K562 (cell line): ENCODE measurements around the gene CFP. TPM values are rescaled to one million over a fixed set of nuclear protein-coding genes. Genes with fewer than 3 reads are reported as not detected.
A peak's percentile ranks its signal among the peaks of the same experiment; 100 is the strongest.
"Not testable (repeated sequence)": the region's sequence is repeated elsewhere in the genome, so short reads cannot be mapped to it uniquely, and the experiment has no call there.

ENCODE experiments used
- ATAC-seq: fragments of 200-7000 bp; cut with Tn5 transposase; 3 replicates; pipeline ENCODE4 v1.9.1; 2020; ENCODE audit warnings: moderate library complexity
- BruUV-seq: library from RNA; stranded (reverse); fragments of 400-500 nt; replicated peaks from 2 replicates; lab custom pipeline; 2021; lab: Mats Ljungman, UMichigan
- CTCF ChIA-PET: fragments of 300-600 bp; formaldehyde crosslinking; extraction: SDS; loops from one replicate; lab custom pipeline; 2021; ENCODE audit warnings: low intra/inter-chr PET ratio; lab: Yijun Ruan, JAX
- POLR2A ChIA-PET: fragments of 300-600, 350-650 bp; sonication (Branson Sonifier 250); formaldehyde crosslinking; extraction: SDS; loops from one replicate; lab custom pipeline; 2021; ENCODE audit warnings: antibody characterized with exemption, inconsistent platforms; lab: Yijun Ruan, JAX
- DNase-seq, 4 experiments: peaks; one replicate each; pipeline versions ENCODE4 v3.0.0 to v3.0.0-alpha.2; 2011 to 2018; ENCODE audit warnings: low spot score in 3 of 4, mixed read lengths in 3 of 4; ENCODE audit errors: extremely low read depth in 1 of 4
- FAIRE-seq: peaks from 2 replicates; lab custom pipeline; 2011; peaks lifted over from hg19 to GRCh38; lab: Jason Lieb, UNC
- H2AFZ ChIP-seq: 2 replicates; pipeline ENCODE4 v1.6.0; 2011; ENCODE audit warnings: low read depth, low read length, control low read depth, inconsistent platforms
- H3K27ac ChIP-seq: fragments of 200-600 bp; 3 replicates; pipeline ENCODE4 v1.8.0; 2011; ENCODE audit warnings: low read depth, mild to moderate bottlenecking, control low read depth, inconsistent platforms, low read length, moderate library complexity, mixed read lengths; ENCODE audit errors: extremely low read depth
- H3K27me3 ChIP-seq, 2 experiments: fragments of 300-600 bp in 1 of 2; 2 replicates in 1 of 2; 3 replicates in 1 of 2; pipeline versions ENCODE4 v1.6.0 to v1.8.0; 2011; ENCODE audit warnings: inconsistent platforms in 2 of 2, low read length in 2 of 2, mild to moderate bottlenecking in 1 of 2, mixed read lengths in 1 of 2, moderate library complexity in 1 of 2; ENCODE audit not compliant: control insufficient read depth in 2 of 2, insufficient read depth in 2 of 2
- H3K36me3 ChIP-seq: fragments of 300-600 bp; 3 replicates; pipeline ENCODE4 v1.8.0; 2011; ENCODE audit warnings: mild to moderate bottlenecking, low read length, inconsistent platforms; ENCODE audit not compliant: control insufficient read depth, insufficient read depth
- H3K4me1 ChIP-seq, 2 experiments: fragments of 200-600 bp in 1 of 2; replicated peaks in 1 of 2; 2 replicates in 1 of 2; 3 replicates in 1 of 2; pipeline versions ENCODE4 v1.5.1 to v1.8.0; 2011; ENCODE audit warnings: inconsistent platforms in 2 of 2, low read length in 2 of 2, mild to moderate bottlenecking in 1 of 2, mixed read lengths in 1 of 2, moderate library complexity in 1 of 2; ENCODE audit not compliant: control insufficient read depth in 2 of 2, insufficient read depth in 2 of 2
- H3K4me2 ChIP-seq: 2 replicates; pipeline ENCODE4 v1.6.1; 2011; ENCODE audit warnings: low read length, control low read depth, inconsistent platforms, mixed read lengths; ENCODE audit not compliant: insufficient read depth
- H3K4me3 ChIP-seq: fragments of 200-600 bp; sonication (generic), shearing (Covaris generic); 2 replicates; pipeline ENCODE4 v1.5.1; 2016; ENCODE audit warnings: control low read depth, inconsistent platforms
- H3K79me2 ChIP-seq: fragments of 200-600 bp; 3 replicates; pipeline ENCODE4 v1.8.0; 2011; ENCODE audit warnings: low read length, inconsistent platforms; ENCODE audit not compliant: control insufficient read depth, insufficient read depth
- H3K9ac ChIP-seq, 2 experiments: 2 replicates each; pipeline versions ENCODE4 v1.6.0 to v1.6.1; 2011; ENCODE audit warnings: low read depth in 2 of 2, low read length in 2 of 2, control low read depth in 1 of 2, inconsistent platforms in 1 of 2, mild to moderate bottlenecking in 1 of 2, mixed read lengths in 1 of 2; ENCODE audit not compliant: insufficient read depth in 1 of 2
- H3K9me1 ChIP-seq: one replicate; pipeline ENCODE4 v1.6.0; 2011; ENCODE audit warnings: inconsistent platforms, mild to moderate bottlenecking, low read length, moderate library complexity; ENCODE audit not compliant: control insufficient read depth, insufficient read depth
- H3K9me3 ChIP-seq: replicated peaks from 2 replicates; pipeline ENCODE4 v1.5.1; 2011; ENCODE audit warnings: low read depth, low read length, inconsistent platforms; ENCODE audit not compliant: control insufficient read depth, insufficient read depth
- H4K20me1 ChIP-seq: replicated peaks from 2 replicates; pipeline ENCODE4 v1.6.1; 2011; ENCODE audit warnings: low read length, inconsistent platforms, mixed read lengths; ENCODE audit not compliant: control insufficient read depth, insufficient read depth
- CBX3 ChIP-seq, 2 experiments: IDR thresholded peaks; 1 replicate in 1 of 2; 2 replicates in 1 of 2; pipeline ENCODE4 v1.6.1; 2012; ENCODE audit warnings: inconsistent platforms in 2 of 2, low read length in 2 of 2, borderline replicate concordance in 1 of 2, control low read depth in 1 of 2
- EP300 ChIP-seq: IDR thresholded peaks from 2 replicates; pipeline ENCODE4 v1.6.1; 2012; ENCODE audit warnings: low read length, improper control_type of control experiment
- EP400 ChIP-seq: fragments of 450-650 bp; IDR thresholded peaks from 2 replicates; pipeline ENCODE4 v1.6.1; 2017; ENCODE audit warnings: antibody characterized with exemption, mild to moderate bottlenecking, moderate library complexity
- KDM1A ChIP-seq, 2 experiments: fragments of 450-650 bp; IDR thresholded peaks; 2 replicates each; pipeline ENCODE4 v1.6.1; 2016; ENCODE audit warnings: mild to moderate bottlenecking in 2 of 2
- LCOR ChIP-seq: sonication (generic); formaldehyde crosslinking; IDR thresholded peaks from 2 replicates; pipeline ENCODE4 v1.8.0; 2022; ENCODE audit warnings: mild to moderate bottlenecking, missing genetic modification reagents
- NCOR1 ChIP-seq: fragments of 450-650 bp; IDR thresholded peaks from 2 replicates; pipeline ENCODE4 v1.6.1; 2016; ENCODE audit warnings: mild to moderate bottlenecking, moderate library complexity
- RBM25 ChIP-seq: fragments of 200-400 bp; formaldehyde crosslinking; IDR thresholded peaks from 2 replicates; pipeline ENCODE4 v1.6.1; 2018; ENCODE audit warnings: low read length, low read depth, moderate library complexity; ENCODE audit not compliant: severe bottlenecking
- SPI1 ChIP-seq: IDR thresholded peaks from 2 replicates; pipeline ENCODE4 v1.6.1; 2011; ENCODE audit warnings: low read depth, low read length, control low read depth, borderline replicate concordance
- TRIM24 ChIP-seq, 2 experiments: fragments of 450-650 bp; IDR thresholded peaks; 2 replicates each; pipeline ENCODE4 v1.6.1; 2016
- ZMIZ1 ChIP-seq, 2 experiments: fragments of 150-350 bp in 1 of 2; IDR thresholded peaks; 2 replicates each; pipeline ENCODE4 v1.6.1; 2012 to 2016; ENCODE audit warnings: low read depth in 2 of 2, low read length in 2 of 2, mild to moderate bottlenecking in 1 of 2, moderate library complexity in 1 of 2
- ZNF280B ChIP-seq: fragments of 250-450 bp; sonication (Bioruptor Pico); IDR thresholded peaks from 2 replicates; pipeline ENCODE4 v1.5.1; 2021; ENCODE audit warnings: mild to moderate bottlenecking
- WGBS: fragments of 100-300 bp; shearing (Covaris generic); methylation state at CpG from one replicate; pipeline ENCODE4 v1.1.6; 2016; ENCODE audit warnings: low coverage, mixed read lengths; ENCODE audit not compliant: insufficient coverage; ENCODE audit errors: missing lambda C conversion rate; 5-methylcytosine and 5-hydroxymethylcytosine counted together
- in situ Hi-C: fragments of 300-500 bp; cut with MboI; formaldehyde crosslinking; loops from 4 replicates; pipeline ENCODE4 v1.15.0; 2018; ENCODE audit warnings: inconsistent platforms, mixed read lengths
- intact Hi-C: fragments of 100-400 bp; cut with micrococcal nuclease; formaldehyde crosslinking; loops from 2 replicates; pipeline ENCODE4 v1.14.2; 2022
- polyA plus RNA-seq, 8 experiments: library from polyadenylated mRNA; depleted of rRNA in 4 of 8; stranded (reverse) in 5 of 8; unstranded in 3 of 8; fragments of >200 nt; fragmentation: Nextera tagmentation in 2 of 8; fragmentation: Illumina TruSeq in 1 of 8; extraction: Ambion mirVana in 2 of 8; extraction: Trizol in 1 of 8; gene quantifications; 2 replicates each; pipeline versions ENCODE4 v1.2.1 to v1.2.3, GENCODE V29; 2011 to 2014; ENCODE audit warnings: inconsistent platforms in 1 of 8, missing spikeins in 1 of 8
- total RNA-seq, 7 experiments: library from RNA; depleted of rRNA in 6 of 7; stranded (reverse); fragments of >200 nt in 6 of 7; fragmentation: Illumina TruSeq in 2 of 7; extraction: Trizol in 2 of 7; gene quantifications; 2 replicates each; pipeline versions ENCODE4 v1.2.1 to v1.2.3, GENCODE V29; 2011 to 2021; ENCODE audit warnings: low replicate concordance in 1 of 7

The CFP gene
- total and polyA plus RNA-seq, 9 of the 15 experiments (the other 6 are each of a cell fraction or from before 2014, with no cell fraction given): 0.18 to 2.0 (median 0.55) TPM

GRCh38 chrX:47675959-47676859 lies 46.5 kb upstream of the CFP start:
- H4K20me1 ChIP-seq: not testable (repeated sequence)
- 0 out of 2 replicates have a peak, but pooled peaks have one; percentile 19 for TF ChIP-seq SPI1
- peak; percentile 89 to 94 for TF ChIP-seq KDM1A (IDR thresholded peaks at IDR 0.05)
- TF ChIP-seq ZMIZ1 (IDR thresholded peaks at IDR 0.05; ENCODE audit: low read depth in 2 of 2, low read length in 2 of 2): 0 out of 4 replicates have a peak, but pooled peaks of 1 of the 2 experiments have one; percentile 44
- TF ChIP-seq CBX3 (IDR thresholded peaks at IDR 0.05; ENCODE audit: borderline replicate concordance in 1 of 2, low read length in 2 of 2): peak in 1 of 2 experiments; percentile 89; a peak in 2 of 3 replicates
- peak; percentile 45 for TF ChIP-seq RBM25
- TF ChIP-seq EP400: peak; percentile 43
- peak; percentile 96 to 97 for TF ChIP-seq TRIM24 (IDR thresholded peaks at IDR 0.05)
- TF ChIP-seq EP300: peak; percentile 86
- TF ChIP-seq NCOR1: peak; percentile 95
- TF ChIP-seq ZNF280B (CRISPR knock-in tag): 0 out of 2 replicates have a peak, but pooled peaks have one; percentile 50
- peak; percentile 80; the same call in 1 of the 2 replicates for TF ChIP-seq LCOR (CRISPR knock-in tag)

More at GRCh38 chrX:47675959-47676859, 46.5 kb upstream of the CFP start:
- H3K27me3 ChIP-seq, H2AFZ ChIP-seq, H3K4me3 ChIP-seq, H3K4me1 ChIP-seq, BruUV-seq, CTCF ChIA-PET, H3K79me2 ChIP-seq, H3K4me2 ChIP-seq, H3K36me3 ChIP-seq, H3K9me1 ChIP-seq, H3K9ac ChIP-seq: not testable (repeated sequence)
- 6% methylated on average over 6 of the region's 7 CpGs for WGBS
- intact Hi-C loops (loop anchor here (5.0 kb wide), 1 partner anchor 121 kb away; no protein-coding TSS in a partner anchor), in situ Hi-C loops (loop anchor here (5.0 kb wide), 1 partner anchor 46 kb away; no protein-coding TSS in a partner anchor)
- FAIRE-seq (peak; percentile 78), DNase-seq (peak; percentile 34 to 91 (median 50)), ATAC-seq (peak; percentile 82)
- peak overlapping the region; percentile 41 for H3K27ac ChIP-seq
- peaks cover 18% of the 10 kb centered on the region for H3K9me3 ChIP-seq
- POLR2A ChIA-PET: interaction anchor here (0.7 to 1.6 kb wide), 4 partner anchors 14 to 94 kb away, joined by 3 to 4 read pairs (median 3); partner anchors contain the start of gene TIMP1
